NCI-H2171 (cell line): ENCODE measurements around the gene JAG2.

ENCODE experiments used
- DNase-seq: peaks from one replicate; lab custom pipeline; 2025; lab: John Stamatoyannopoulos, UW

Gene JAG2

GRCh38 chr14:105139831-105140239, 28.7 kb downstream of the JAG2 start:
- DNase-seq, result no peak

- DNase-seq, result no peak
Observed at GRCh38 chr14:105139212-105139825, 29.3 kb downstream of the JAG2 start.

GRCh38 chr14:105138551-105139111, 29.9 kb downstream of the JAG2 start:
- DNase-seq, result no peak

GRCh38 chr14:105138021-105138541, 30.5 kb downstream of the JAG2 start:
- no peak for DNase-seq

GRCh38 chr14:105137481-105138020, 31.0 kb downstream of the JAG2 start:
- DNase-seq, result no peak

GRCh38 chr14:105136401-105137322, 31.9 kb downstream of the JAG2 start:
- DNase-seq, result no peak

- no peak for DNase-seq
Observed at GRCh38 chr14:105135700-105136395, 32.7 kb downstream of the JAG2 start.

GRCh38 chr14:105132921-105133654, 35.5 kb downstream of the JAG2 start:
- no peak for DNase-seq

- DNase-seq, result no peak
Observed at GRCh38 chr14:105131241-105131640, 37.3 kb downstream of the JAG2 start.

- DNase-seq, result no peak
Observed at GRCh38 chr14:105128059-105128458, 40.5 kb downstream of the JAG2 start.

GRCh38 chr14:105126981-105127329, 41.6 kb downstream of the JAG2 start:
- no peak for DNase-seq

- no peak for DNase-seq
Observed at GRCh38 chr14:105126126-105126980, 42.2 kb downstream of the JAG2 start.

- DNase-seq, result no peak
Observed at GRCh38 chr14:105124823-105125222, 43.8 kb downstream of the JAG2 start.

GRCh38 chr14:105123981-105124765, 44.4 kb downstream of the JAG2 start:
- DNase-seq, result no peak

GRCh38 chr14:105123064-105123665, 45.4 kb downstream of the JAG2 start:
- DNase-seq, result no peak

- no peak for DNase-seq
Observed at GRCh38 chr14:105120056-105120455, 48.5 kb downstream of the JAG2 start.

GRCh38 chr14:105119408-105120025, 49.1 kb downstream of the JAG2 start:
- DNase-seq, result no peak

GRCh38 chr14:105118646-105119407, 49.7 kb downstream of the JAG2 start:
- DNase-seq, result no peak
